Cardiac fibroblast (primary cell): ENCODE data around the gene PIGU.

Source experiments
- DNase-seq, 2 donors: peaks; one replicate each; pipeline versions ENCODE4 v3.0.0 to v3.0.0-alpha.2; 2010; ENCODE audit warnings: low read depth in 2 of 2
- H3K4me3 ChIP-seq, 2 donors: replicated peaks in 1 of 2; 1 replicate in 1 of 2; 2 replicates in 1 of 2; pipeline ENCODE4 v1.5.1; 2011; ENCODE audit warnings: low read depth in 2 of 2, low read length in 2 of 2, mild to moderate bottlenecking in 2 of 2, moderate library complexity in 1 of 2
- TF ChIP-seq, protein P1 (sequence below): IDR thresholded peaks from one replicate; pipeline ENCODE4 v1.5.1; 2011; ENCODE audit warnings: low read depth, mild to moderate bottlenecking, low read length, inconsistent platforms

PIGU gene

DNA sequence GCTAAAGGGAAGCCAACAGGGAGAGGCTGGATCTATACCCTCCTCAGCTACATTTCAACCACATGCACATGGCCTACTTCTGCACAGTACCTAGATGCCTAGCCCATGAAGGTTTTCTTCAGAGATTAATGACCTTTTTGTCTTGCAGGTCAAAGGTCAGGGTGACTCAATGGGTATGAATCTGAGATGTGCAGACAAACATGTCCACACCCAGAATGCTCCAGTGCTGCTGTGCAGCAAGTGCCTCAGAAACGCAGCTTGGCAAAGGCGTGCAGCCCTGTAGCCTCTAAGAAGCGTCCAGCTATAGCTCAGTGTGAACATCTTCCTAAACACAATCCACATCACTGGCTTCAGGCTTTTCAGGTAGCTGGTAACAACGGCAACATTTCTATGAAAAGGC is 94.0 kb downstream of the PIGU start:
- TF ChIP-seq, protein P1, sequence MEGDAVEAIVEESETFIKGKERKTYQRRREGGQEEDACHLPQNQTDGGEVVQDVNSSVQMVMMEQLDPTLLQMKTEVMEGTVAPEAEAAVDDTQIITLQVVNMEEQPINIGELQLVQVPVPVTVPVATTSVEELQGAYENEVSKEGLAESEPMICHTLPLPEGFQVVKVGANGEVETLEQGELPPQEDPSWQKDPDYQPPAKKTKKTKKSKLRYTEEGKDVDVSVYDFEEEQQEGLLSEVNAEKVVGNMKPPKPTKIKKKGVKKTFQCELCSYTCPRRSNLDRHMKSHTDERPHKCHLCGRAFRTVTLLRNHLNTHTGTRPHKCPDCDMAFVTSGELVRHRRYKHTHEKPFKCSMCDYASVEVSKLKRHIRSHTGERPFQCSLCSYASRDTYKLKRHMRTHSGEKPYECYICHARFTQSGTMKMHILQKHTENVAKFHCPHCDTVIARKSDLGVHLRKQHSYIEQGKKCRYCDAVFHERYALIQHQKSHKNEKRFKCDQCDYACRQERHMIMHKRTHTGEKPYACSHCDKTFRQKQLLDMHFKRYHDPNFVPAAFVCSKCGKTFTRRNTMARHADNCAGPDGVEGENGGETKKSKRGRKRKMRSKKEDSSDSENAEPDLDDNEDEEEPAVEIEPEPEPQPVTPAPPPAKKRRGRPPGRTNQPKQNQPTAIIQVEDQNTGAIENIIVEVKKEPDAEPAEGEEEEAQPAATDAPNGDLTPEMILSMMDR = no peak
- DNase-seq = peak in 1 of 2 donors; percentile 24
- no peak overlapping the region for H3K4me3 ChIP-seq

- TF ChIP-seq, protein P1 = no peak
- DNase-seq = no peak
- H3K4me3 ChIP-seq = no peak overlapping the region
Measured at GRCh38 chr20:34582221-34582620, 94.7 kb downstream of the PIGU start.

DNA sequence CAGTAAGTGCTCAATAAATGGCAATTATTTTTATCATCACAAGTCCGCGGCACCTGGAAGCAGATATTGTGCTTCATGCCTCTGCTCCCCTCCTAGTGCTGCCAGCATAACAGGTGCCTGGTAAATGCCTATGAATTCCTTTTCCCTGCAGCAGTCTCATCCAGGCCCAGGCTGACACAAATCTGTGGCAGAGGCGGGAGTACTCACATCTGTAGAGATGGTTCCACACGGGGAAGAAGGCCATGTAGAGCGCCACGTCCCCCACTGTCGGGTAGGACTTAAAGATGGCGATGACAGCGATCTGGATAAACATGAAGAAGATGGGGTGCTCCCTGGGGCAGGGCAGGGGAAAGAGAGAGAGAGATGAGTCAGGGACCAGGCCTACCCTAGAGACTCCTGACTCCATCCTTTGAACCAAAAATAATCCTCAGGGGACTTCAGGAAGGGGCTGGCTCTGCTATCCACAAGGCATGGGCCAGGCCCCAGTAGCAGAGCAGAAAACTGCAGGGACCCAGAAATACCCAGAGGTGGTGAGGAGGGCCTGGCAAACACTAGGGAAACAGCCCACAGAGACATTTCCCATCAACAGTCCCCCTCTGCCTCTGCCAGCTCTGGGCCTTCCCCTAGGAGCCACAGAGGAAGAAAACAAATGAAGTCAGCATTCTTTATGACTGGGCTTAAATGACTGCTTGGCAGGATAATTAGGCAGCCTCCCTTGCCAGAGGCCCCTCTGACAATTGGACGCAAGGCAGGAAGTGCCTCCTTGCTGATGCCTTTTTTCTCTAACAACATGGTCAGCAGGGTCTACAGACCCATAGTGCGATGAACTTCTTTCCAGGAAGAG is 95.3 kb downstream of the PIGU start:
- TF ChIP-seq, protein P1 = no peak
- peak; percentile 82 to 89 for DNase-seq
- H3K4me3 ChIP-seq = no peak overlapping the region

DNA sequence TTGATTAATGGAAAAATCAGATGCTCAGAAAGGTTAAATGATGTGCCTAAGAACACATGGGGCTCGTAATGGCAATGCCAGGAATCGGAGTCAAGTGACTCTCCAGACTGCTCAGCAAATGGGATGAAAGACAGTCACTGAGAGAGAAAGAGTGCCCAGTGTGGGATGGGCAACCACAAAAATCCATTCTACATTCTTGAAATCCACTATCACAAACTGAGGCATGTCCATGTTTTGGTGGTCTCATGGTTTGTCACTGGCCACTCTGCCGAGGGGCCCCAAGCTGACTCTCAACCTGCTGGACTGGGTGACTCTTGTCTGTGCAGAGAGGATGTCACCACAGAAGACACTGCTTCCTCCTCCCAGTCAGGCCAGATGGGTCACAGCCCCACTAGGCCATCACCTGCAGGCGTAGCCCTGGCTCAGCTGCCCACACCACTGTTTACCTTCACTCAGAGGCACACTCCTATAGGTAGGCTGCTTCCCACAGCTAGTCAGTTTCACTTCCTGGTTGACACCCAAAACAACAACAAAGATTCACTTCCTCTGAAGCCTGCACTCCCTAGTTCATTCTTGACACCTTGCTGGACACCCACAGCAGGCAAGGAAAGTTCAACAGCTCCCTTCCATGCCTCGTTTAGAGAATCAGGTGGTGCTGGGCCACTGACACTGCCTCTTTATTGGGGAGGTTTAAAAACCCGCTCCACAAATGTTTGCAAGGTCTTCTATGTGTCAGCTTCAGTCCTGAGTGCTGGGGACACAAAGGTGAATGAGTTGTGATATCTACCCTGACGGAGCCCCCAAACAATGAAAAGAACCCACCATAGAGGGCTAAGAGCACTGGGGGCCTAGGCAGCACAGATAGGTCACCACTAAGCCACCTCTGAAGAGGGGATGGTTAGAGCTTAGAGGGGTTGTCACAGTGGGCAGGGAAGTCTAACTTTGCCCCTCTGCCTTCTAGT is 96.6 kb downstream of the PIGU start:
- TF ChIP-seq, protein P1 = no peak
- no peak for DNase-seq
- no peak overlapping the region for H3K4me3 ChIP-seq

DNA sequence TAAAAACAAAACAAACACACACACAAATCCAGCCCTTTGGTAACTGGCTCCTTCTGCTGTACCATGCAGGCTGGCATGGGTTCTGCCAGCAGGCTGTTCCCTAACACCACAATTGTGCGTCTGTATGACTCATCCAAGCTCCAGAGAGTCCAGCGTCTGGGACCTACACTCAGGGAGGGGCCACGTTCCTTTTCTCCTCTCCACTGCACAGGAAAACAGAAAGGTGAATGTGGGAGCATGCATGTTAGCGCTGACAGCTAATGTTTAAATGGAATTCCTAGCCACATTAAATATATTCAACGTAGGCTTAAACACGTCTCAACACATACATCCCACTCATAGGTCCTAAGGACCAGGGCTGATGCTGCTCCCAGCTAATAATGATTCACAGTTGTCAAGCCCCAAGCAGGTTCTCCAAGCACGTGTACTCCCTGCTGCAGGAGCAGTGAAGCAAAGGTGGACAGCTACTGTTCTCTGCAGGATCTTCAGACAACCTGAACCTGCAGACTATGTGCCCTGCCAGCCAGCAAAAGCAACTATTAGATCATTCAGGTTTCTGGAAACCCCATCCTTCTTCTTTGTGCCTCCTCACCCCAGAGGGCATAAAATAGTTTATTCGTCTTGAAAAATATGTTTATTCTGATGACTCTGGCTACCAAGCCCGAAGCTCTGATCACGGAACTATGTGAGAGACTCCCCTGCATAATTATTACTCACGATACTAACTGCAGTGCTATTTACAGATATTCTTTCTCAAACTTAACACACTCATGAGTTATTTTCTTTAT is 97.5 kb downstream of the PIGU start:
- no peak overlapping the region for H3K4me3 ChIP-seq
- TF ChIP-seq, protein P1 = peak; percentile 85
- DNase-seq = peak; percentile 87 to 90

DNA sequence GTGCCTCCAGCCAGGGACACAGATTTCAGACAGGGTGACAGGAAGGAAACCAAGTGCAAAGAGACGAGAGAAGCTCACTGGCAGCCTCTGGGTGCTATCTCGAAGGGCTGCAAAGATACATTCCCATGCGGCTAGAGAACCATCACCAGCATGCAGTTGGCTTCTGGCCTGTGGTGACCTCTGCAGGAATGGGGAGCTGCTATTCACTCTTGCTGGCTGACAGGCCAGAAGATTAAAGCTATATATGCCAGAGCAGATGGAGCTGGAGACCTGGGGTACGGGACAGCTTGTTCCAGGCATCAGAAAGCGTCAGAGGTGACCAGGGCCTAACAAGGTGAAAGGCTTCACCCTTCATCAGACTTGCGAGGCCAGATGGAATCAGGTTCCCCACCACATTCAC is 98.4 kb downstream of the PIGU start:
- H3K4me3 ChIP-seq = no peak overlapping the region
- peak in 1 of 2 donors; percentile 20 for DNase-seq
- TF ChIP-seq, protein P1 = no peak
